GM12892 (cell line): Measurements from ENCODE around the gene ISCU.

Source experiments
- POLR2A ChIP-seq: IDR thresholded peaks from 2 replicates; pipeline ENCODE4 v1.6.1; 2011; ENCODE audit warnings: low read depth, low read length, control low read depth
- POLR2AphosphoS5 ChIP-seq: IDR thresholded peaks from 2 replicates; pipeline ENCODE4 v1.6.1; 2011; ENCODE audit warnings: low read depth, low read length, control low read depth

- TF ChIP-seq POLR2A (no peak), POLR2AphosphoS5 (no peak)
These were observed 36.7 kb upstream of the ISCU start for GRCh38 chr12:108525681-108526080.
